Dermis microvascular lymphatic vessel endothelial cell (primary cell): ENCODE results near the gene ARHGAP1. TPM values are rescaled to one million over a fixed set of nuclear protein-coding genes. Genes with fewer than 3 reads are reported as not detected.
"Not testable (repeated sequence)": the region's sequence is repeated elsewhere in the genome, so short reads cannot be mapped to it uniquely, and the experiment has no call there.

ENCODE experiments used
- DNase-seq, 2 donors: peaks; one replicate each; pipeline versions ENCODE4 v3.0.0 to v3.0.0-alpha.2; 2010; ENCODE audit warnings: low read depth in 2 of 2
- total RNA-seq: library from RNA; depleted of rRNA; stranded (reverse); fragments of >200 nt; gene quantifications from 2 replicates; pipeline ENCODE4 v1.2.1, GENCODE V29; 2014

ARHGAP1 gene
- total RNA-seq, 1 donor from 2014 or later, result 20.4 TPM

GRCh38 chr11:46673713-46674462 is 26.5 kb downstream of the ARHGAP1 start:
- DNase-seq, result no peak

- DNase-seq, result no peak
These were observed 28.0 kb downstream of the ARHGAP1 start for GRCh38 chr11:46672381-46672839.

- DNase-seq, result no peak
These were observed 28.5 kb downstream of the ARHGAP1 start for GRCh38 chr11:46671958-46672315.

GRCh38 chr11:46670521-46670920 is 29.9 kb downstream of the ARHGAP1 start:
- DNase-seq, result not testable (repeated sequence)

GRCh38 chr11:46669711-46670139 is 30.7 kb downstream of the ARHGAP1 start:
- no peak for DNase-seq

GRCh38 chr11:46668480-46669085 is 31.8 kb downstream of the ARHGAP1 start:
- DNase-seq, result no peak

- no peak for DNase-seq
These were observed 33.4 kb downstream of the ARHGAP1 start for GRCh38 chr11:46667043-46667481.

- no peak for DNase-seq
These were observed 33.9 kb downstream of the ARHGAP1 start for GRCh38 chr11:46666516-46666915.

GRCh38 chr11:46665356-46665755 is 35.1 kb downstream of the ARHGAP1 start:
- DNase-seq, result no peak

- DNase-seq, result no peak
These were observed 35.8 kb downstream of the ARHGAP1 start for GRCh38 chr11:46664612-46665011.

GRCh38 chr11:46663277-46663940 is 37.0 kb downstream of the ARHGAP1 start:
- no peak for DNase-seq

- DNase-seq, result no peak
These were observed 38.1 kb downstream of the ARHGAP1 start for GRCh38 chr11:46662366-46662765.

- no peak for DNase-seq
These were observed 38.6 kb downstream of the ARHGAP1 start for GRCh38 chr11:46661836-46662235.

- DNase-seq, result no peak
These were observed 40.5 kb downstream of the ARHGAP1 start for GRCh38 chr11:46659908-46660307.

- DNase-seq, result no peak
These were observed 42.2 kb downstream of the ARHGAP1 start for GRCh38 chr11:46658259-46658658.

- DNase-seq, result no peak
These were observed 43.2 kb downstream of the ARHGAP1 start for GRCh38 chr11:46657186-46657585.

GRCh38 chr11:46655631-46656030 is 44.8 kb downstream of the ARHGAP1 start:
- DNase-seq, result no peak

GRCh38 chr11:46649180-46649738 is 51.2 kb downstream of the ARHGAP1 start:
- DNase-seq, result peak in 1 of 2 donors; percentile 93

- no peak for DNase-seq
These were observed 56.4 kb downstream of the ARHGAP1 start for GRCh38 chr11:46643986-46644385.

GRCh38 chr11:46643531-46643930 is 56.9 kb downstream of the ARHGAP1 start:
- DNase-seq, result no peak

GRCh38 chr11:46642627-46643335 is 57.6 kb downstream of the ARHGAP1 start:
- DNase-seq, result no peak

- DNase-seq, result no peak
These were observed 58.8 kb downstream of the ARHGAP1 start for GRCh38 chr11:46641639-46642038.
